AG09309 (cell line): ENCODE data around the gene HTR3E.

ENCODE experiments used
- DNase-seq: peaks from one replicate; pipeline ENCODE4 v3.0.0-alpha.2; 2010; ENCODE audit warnings: low read depth
- H3K4me3 ChIP-seq: 2 replicates; pipeline ENCODE4 v1.5.1; 2011; ENCODE audit warnings: mild to moderate bottlenecking, low read depth, low read length, moderate library complexity; ENCODE audit not compliant: control insufficient read depth
- TF ChIP-seq, protein P1 (sequence below): IDR thresholded peaks from 2 replicates; pipeline ENCODE4 v1.5.1; 2011; ENCODE audit warnings: mild to moderate bottlenecking, low read depth, low read length, inconsistent platforms; ENCODE audit not compliant: insufficient read depth, control insufficient read depth; ENCODE audit errors: missing control alignments

The HTR3E gene

GRCh38 chr3:184132945-184133344, 36.1 kb downstream of the HTR3E start:
- DNase-seq = no peak
- no peak overlapping the region for H3K4me3 ChIP-seq
- TF ChIP-seq, protein P1, sequence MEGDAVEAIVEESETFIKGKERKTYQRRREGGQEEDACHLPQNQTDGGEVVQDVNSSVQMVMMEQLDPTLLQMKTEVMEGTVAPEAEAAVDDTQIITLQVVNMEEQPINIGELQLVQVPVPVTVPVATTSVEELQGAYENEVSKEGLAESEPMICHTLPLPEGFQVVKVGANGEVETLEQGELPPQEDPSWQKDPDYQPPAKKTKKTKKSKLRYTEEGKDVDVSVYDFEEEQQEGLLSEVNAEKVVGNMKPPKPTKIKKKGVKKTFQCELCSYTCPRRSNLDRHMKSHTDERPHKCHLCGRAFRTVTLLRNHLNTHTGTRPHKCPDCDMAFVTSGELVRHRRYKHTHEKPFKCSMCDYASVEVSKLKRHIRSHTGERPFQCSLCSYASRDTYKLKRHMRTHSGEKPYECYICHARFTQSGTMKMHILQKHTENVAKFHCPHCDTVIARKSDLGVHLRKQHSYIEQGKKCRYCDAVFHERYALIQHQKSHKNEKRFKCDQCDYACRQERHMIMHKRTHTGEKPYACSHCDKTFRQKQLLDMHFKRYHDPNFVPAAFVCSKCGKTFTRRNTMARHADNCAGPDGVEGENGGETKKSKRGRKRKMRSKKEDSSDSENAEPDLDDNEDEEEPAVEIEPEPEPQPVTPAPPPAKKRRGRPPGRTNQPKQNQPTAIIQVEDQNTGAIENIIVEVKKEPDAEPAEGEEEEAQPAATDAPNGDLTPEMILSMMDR = no peak

GRCh38 chr3:184133840-184134745, 37.2 kb downstream of the HTR3E start:
- no peak for DNase-seq
- TF ChIP-seq, protein P1 = no peak
- peak overlapping the region; percentile 56 for H3K4me3 ChIP-seq

GRCh38 chr3:184134746-184135148, 37.9 kb downstream of the HTR3E start:
- TF ChIP-seq, protein P1 = no peak
- no peak for DNase-seq
- peak overlapping the region; percentile 56 for H3K4me3 ChIP-seq

GRCh38 chr3:184135149-184135910, 38.5 kb downstream of the HTR3E start, which contains the start of gene EIF2B5:
EIF2B5 (plus strand) TSS chr3:184135358; CDS start chr3:184135386, 28 bp downstream.
- DNase-seq = peak; percentile 64
- H3K4me3 ChIP-seq = peak within 1 kb of the TSS; percentile 56
- TF ChIP-seq, protein P1 = peak; percentile 47

- DNase-seq = no peak
- peak overlapping the region; percentile 56 for H3K4me3 ChIP-seq
- TF ChIP-seq, protein P1 = no peak
Observed at GRCh38 chr3:184135911-184136260, 39.0 kb downstream of the HTR3E start.

DNA sequence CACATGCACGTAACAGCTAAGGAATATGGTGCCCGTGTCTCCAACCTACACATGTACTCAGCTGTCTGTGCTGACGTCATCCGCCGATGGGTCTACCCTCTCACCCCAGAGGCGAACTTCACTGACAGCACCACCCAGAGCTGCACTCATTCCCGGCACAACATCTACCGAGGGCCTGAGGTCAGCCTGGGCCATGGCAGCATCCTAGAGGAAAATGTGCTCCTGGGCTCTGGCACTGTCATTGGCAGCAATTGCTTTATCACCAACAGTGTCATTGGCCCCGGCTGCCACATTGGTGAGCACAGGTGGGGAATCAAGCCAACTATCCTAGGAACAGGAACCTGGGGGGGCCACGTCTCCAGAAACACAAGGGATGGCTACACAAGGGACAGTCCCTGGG, 43.6 kb downstream of the HTR3E start:
- no peak for DNase-seq
- H3K4me3 ChIP-seq = no peak overlapping the region
- TF ChIP-seq, protein P1 = no peak
